Duodenal mucosa (tissue), 2 donors: ENCODE results near the gene RAB25.
A peak's percentile ranks its signal among the peaks of the same experiment; 100 is the strongest.

Experiments
- H3K27ac ChIP-seq: one replicate; pipeline ENCODE4 v1.7.0; 2013; ENCODE audit warnings: low read depth, low read length
- H3K27me3 ChIP-seq, 2 donors: one replicate each; pipeline ENCODE4 v1.7.0; 2013; ENCODE audit warnings: low read length in 2 of 2, control low read depth in 1 of 2; ENCODE audit not compliant: insufficient read depth in 2 of 2, control insufficient read depth in 1 of 2
- H3K36me3 ChIP-seq, 2 donors: one replicate each; pipeline ENCODE4 v1.7.0; 2013; ENCODE audit warnings: low read length in 2 of 2, control low read depth in 1 of 2; ENCODE audit not compliant: insufficient read depth in 2 of 2, control insufficient read depth in 1 of 2
- H3K4me1 ChIP-seq, 2 donors: one replicate each; pipeline ENCODE4 v1.7.0; 2013; ENCODE audit warnings: low read length in 2 of 2, control low read depth in 1 of 2; ENCODE audit not compliant: insufficient read depth in 2 of 2, control insufficient read depth in 1 of 2
- H3K4me3 ChIP-seq, 2 donors: one replicate each; pipeline ENCODE4 v1.7.0; 2013; ENCODE audit warnings: low read length in 2 of 2, low read depth in 1 of 2
- H3K9ac ChIP-seq, 2 donors: one replicate each; pipeline ENCODE4 v1.7.0; 2013; ENCODE audit warnings: low read length in 2 of 2, low read depth in 1 of 2
- H3K9me3 ChIP-seq, 2 donors: one replicate each; pipeline ENCODE4 v1.7.0; 2013; ENCODE audit warnings: low read length in 2 of 2, control low read depth in 1 of 2; ENCODE audit not compliant: control insufficient read depth in 1 of 2

RAB25 gene

GRCh38 chr1:156076609-156077429 lies 15.9 kb downstream of the RAB25 start:
- no peak overlapping the region for H3K27ac ChIP-seq
- H3K36me3 ChIP-seq = peaks cover 7 to 8% of the 10 kb centered on the region in 2 donors
- no peaks in the 10 kb centered on the region for H3K9me3 ChIP-seq
- H3K4me1 ChIP-seq = peaks cover 5% of the 10 kb centered on the region in 2 donors
- H3K27me3 ChIP-seq = peaks cover 0 to 4% of the 10 kb centered on the region in 2 donors
- peak overlapping the region; percentile 43 to 67 for H3K4me3 ChIP-seq
- peak overlapping the region; percentile 32 to 39 for H3K9ac ChIP-seq

GRCh38 chr1:156077430-156077760 lies 16.4 kb downstream of the RAB25 start:
- Histone ChIP-seq H3K9me3 (no peaks in the 10 kb centered on the region), H3K9ac (no peak overlapping the region), H3K27me3 (peaks cover 0 to 4% of the 10 kb centered on the region in 2 donors), H3K4me3 (no peak overlapping the region), H3K27ac (no peak overlapping the region), H3K4me1 (peaks cover 5% of the 10 kb centered on the region in 2 donors), H3K36me3 (peaks cover 7% of the 10 kb centered on the region in 2 donors)

DNA sequence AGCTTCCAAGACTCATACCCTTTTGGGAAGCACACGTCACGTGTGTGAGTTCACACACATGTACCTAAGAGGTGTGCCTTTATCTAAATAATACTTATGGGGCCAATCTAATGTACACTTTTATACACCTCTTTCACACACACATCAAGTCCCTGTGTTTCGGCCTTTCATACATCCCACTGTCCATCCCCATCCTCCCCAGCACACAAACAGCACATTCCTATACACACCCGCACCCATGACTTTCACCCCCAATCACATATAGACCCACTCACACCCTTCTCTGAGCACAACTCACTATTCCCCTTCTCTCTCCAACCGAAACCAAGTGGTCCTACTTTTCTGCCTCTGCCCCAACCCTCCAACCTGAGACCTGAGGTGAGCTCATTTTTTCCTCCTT lies 17.8 kb downstream of the RAB25 start:
- H3K4me1 ChIP-seq = peaks cover 5 to 8% of the 10 kb centered on the region in 2 donors
- peaks cover 0 to 4% of the 10 kb centered on the region in 2 donors for H3K27me3 ChIP-seq
- H3K27ac ChIP-seq = no peak overlapping the region
- H3K9me3 ChIP-seq = no peaks in the 10 kb centered on the region
- H3K9ac ChIP-seq = no peak overlapping the region
- H3K4me3 ChIP-seq = no peak overlapping the region
- H3K36me3 ChIP-seq = no peaks in the 10 kb centered on the region

- no peak overlapping the region for H3K4me3 ChIP-seq
- no peak overlapping the region for H3K27ac ChIP-seq
- H3K9ac ChIP-seq = no peak overlapping the region
Measured at GRCh38 chr1:156079762-156080161, 18.8 kb downstream of the RAB25 start.

DNA sequence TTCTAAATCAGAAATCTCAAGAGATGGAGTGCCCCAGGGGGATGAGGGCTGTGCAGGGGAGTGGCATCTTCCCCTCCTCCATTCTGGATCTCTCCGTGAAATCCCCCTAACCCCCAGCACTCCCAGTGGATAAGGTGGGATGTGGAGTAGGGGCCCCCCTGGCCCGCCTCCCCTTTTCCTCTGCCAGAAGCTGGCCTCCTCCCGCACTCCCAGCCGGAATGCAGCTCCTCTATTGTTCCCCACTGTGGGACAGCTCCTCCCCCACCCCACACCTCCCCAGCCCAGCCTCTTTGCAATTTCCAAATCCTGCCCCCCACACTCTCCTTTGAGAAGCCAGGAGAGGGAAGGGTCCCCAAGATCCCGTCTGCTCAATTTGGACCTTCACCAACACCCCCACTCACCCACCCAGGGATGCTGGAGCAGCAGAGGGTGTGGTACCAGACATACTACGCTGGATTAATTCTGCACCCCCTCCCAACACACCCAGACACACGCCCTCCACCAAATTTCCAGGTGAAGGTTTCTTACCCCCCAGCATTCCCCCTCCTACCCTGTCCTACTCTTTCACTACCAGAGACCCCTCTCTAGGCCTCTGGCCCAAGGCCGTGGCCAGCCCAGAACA lies 19.4 kb downstream of the RAB25 start:
- Histone ChIP-seq H3K27ac (no peak overlapping the region), H3K27me3 (peaks cover 0 to 4% of the 10 kb centered on the region in 2 donors), H3K4me1 (peaks cover 5 to 8% of the 10 kb centered on the region in 2 donors), H3K9me3 (no peaks in the 10 kb centered on the region), H3K4me3 (no peak overlapping the region), H3K9ac (no peak overlapping the region), H3K36me3 (no peaks in the 10 kb centered on the region)

More at GRCh38 chr1:156079762-156080161, 18.8 kb downstream of the RAB25 start:
- H3K9me3 ChIP-seq = no peaks in the 10 kb centered on the region
- peaks cover 0 to 4% of the 10 kb centered on the region in 2 donors for H3K27me3 ChIP-seq
- H3K4me1 ChIP-seq = peaks cover 5 to 8% of the 10 kb centered on the region in 2 donors
- no peaks in the 10 kb centered on the region for H3K36me3 ChIP-seq

GRCh38 chr1:156080863-156081179 lies 19.9 kb downstream of the RAB25 start:
- peak overlapping the region in 1 of 2 donors; percentile 22 for H3K4me3 ChIP-seq
- peaks cover 4 to 8% of the 10 kb centered on the region in 2 donors for H3K4me1 ChIP-seq
- H3K9ac ChIP-seq = no peak overlapping the region
- H3K27ac ChIP-seq = no peak overlapping the region
- no peaks in the 10 kb centered on the region for H3K9me3 ChIP-seq
- H3K36me3 ChIP-seq = no peaks in the 10 kb centered on the region
- H3K27me3 ChIP-seq = peaks cover 0 to 4% of the 10 kb centered on the region in 2 donors

DNA sequence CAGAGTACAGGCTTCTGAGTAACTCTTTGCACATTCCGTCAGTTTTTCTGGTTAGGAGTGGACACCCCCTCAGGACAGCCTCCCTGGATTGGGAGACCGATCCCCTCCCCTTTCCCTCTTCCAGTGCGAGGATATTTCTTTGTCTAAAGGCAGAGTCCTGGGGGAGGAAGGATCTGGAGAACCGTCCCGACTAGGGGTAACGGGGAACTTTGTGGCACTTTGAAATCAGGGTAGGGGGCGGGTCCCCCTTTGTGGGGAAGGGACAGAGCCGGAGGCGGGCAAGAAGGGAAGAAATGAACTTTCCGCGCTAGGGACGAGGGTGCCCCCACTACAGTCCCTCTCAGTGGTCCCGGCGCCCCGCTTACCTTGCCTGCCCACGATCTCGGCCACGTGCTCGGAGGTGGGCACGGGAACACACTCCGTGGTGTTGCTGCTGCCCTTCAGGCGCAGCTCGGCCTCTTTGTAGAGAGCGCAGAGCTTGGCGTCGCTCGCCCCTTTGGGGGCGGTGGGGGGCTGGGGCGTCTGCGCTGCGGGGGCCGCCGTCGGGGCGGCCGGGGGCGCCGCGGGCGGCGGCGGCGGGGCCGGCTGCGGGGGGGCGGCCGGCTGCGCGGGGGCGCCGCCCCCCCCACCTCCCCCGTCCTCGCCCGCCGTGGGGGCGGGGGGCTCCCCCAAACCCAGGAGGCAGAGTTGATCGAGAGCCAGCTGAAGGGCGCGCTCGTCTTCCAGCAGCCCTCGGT lies 20.4 kb downstream of the RAB25 start:
- Histone ChIP-seq H3K4me1 (peaks cover 0 to 4% of the 10 kb centered on the region in 2 donors), H3K27ac (no peak overlapping the region), H3K9me3 (no peaks in the 10 kb centered on the region), H3K9ac (no peak overlapping the region), H3K36me3 (no peaks in the 10 kb centered on the region), H3K27me3 (peaks cover 0 to 4% of the 10 kb centered on the region in 2 donors), H3K4me3 (peak overlapping the region; percentile 51 to 75)

DNA sequence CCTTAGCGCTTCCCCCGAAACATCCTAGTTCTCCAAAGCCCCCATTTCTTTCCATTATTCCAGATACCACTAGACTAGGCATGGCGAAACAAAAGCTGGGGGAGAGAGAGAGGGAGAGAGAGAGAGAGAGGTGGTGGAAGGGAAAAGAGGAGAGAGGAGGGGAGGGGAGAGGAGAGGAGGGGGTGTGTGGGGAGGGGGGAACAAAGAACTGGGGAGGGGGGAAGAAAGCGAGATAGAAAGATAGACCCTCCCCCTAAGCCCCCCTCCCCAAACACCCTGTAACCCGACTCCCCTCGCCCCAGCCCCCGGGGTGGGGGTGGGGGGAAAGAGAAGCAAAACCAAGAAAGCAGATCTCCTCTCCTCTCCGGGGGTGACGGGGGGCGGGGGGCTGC lies 21.0 kb downstream of the RAB25 start:
- Histone ChIP-seq H3K9ac (peak overlapping the region in 1 of 2 donors; percentile 48), H3K4me1 (peaks cover 0 to 4% of the 10 kb centered on the region in 2 donors), H3K9me3 (no peaks in the 10 kb centered on the region), H3K36me3 (no peaks in the 10 kb centered on the region), H3K4me3 (peak overlapping the region; percentile 75 to 80), H3K27me3 (peaks cover 0 to 4% of the 10 kb centered on the region in 2 donors), H3K27ac (no peak overlapping the region)

DNA sequence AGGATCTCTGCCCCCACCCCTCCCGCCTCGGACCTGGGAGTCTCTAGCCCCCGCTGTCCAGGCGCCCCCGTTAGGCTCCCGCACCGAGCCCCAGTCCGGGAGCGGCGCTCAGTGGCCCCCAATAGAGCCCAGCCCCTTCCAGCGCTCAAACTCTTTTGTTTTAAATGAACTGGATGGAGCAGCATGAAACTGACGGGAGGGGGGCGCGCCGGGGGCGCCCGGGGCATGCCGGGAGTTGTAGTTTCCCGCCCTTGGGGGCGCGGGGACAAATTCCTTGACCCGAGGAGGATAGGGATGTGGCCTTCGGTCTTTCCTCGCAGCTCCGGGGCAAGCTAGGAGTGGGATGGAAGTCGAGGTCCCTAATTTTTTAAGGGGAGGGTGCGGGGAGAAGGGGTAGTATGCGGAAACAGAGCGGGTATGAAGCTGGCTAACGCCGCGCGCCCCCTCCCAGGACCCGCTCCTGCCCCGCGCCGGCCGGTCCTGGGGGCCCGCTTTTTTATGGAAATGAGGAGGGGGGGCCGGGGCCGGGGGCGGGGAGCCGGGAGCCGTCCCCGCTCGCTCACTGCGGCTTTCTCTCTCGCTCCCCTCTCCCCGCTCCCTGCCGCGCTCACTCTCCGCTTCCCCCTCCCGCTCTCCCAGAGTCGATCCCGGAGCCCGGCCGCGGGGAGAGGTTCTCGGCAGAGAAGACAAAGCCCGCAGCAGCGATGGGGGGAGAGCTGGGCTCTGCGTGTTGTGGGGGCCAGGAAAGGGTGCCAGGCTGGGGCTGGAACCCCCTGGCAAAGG lies 21.5 kb downstream of the RAB25 start, which contains the start of gene MEX3A:
Gene MEX3A (minus strand): TSS at position 157 of the 783 bp plus-strand sequence. CDS start 467 bp downstream, outside the sequence.
- Histone ChIP-seq H3K27me3 (peaks cover 0 to 4% of the 10 kb centered on the region in 2 donors), H3K9me3 (no peaks in the 10 kb centered on the region), H3K27ac (no peak within 1 kb of the TSS), H3K4me3 (peak within 1 kb of the TSS; percentile 75 to 80), H3K4me1 (peaks cover 0 to 4% of the 10 kb centered on the region in 2 donors), H3K36me3 (no peaks in the 10 kb centered on the region), H3K9ac (peak within 1 kb of the TSS; percentile 43 to 48)
